Choroid plexus epithelial cell (primary cell): ENCODE measurements around the gene NPB.

ENCODE experiments used
- DNase-seq: peaks from one replicate; pipeline ENCODE4 v3.0.0-alpha.2; 2010; ENCODE audit warnings: low read depth
- H3K4me3 ChIP-seq: 2 replicates; pipeline ENCODE4 v1.5.1; 2011; ENCODE audit warnings: low read depth, mild to moderate bottlenecking, control low read depth, low read length, moderate library complexity
- TF ChIP-seq, protein P1 (sequence below): conservative IDR thresholded peaks from 2 replicates; pipeline ENCODE4 v1.5.1; 2011; ENCODE audit warnings: low read depth, mild to moderate bottlenecking, control low read depth, inconsistent platforms, low read length, moderate library complexity

Gene NPB

GRCh38 chr17:81942167-81942553 lies 40.1 kb downstream of the NPB start:
- no peak overlapping the region for H3K4me3 ChIP-seq
- no peak for DNase-seq
- TF ChIP-seq, protein P1, sequence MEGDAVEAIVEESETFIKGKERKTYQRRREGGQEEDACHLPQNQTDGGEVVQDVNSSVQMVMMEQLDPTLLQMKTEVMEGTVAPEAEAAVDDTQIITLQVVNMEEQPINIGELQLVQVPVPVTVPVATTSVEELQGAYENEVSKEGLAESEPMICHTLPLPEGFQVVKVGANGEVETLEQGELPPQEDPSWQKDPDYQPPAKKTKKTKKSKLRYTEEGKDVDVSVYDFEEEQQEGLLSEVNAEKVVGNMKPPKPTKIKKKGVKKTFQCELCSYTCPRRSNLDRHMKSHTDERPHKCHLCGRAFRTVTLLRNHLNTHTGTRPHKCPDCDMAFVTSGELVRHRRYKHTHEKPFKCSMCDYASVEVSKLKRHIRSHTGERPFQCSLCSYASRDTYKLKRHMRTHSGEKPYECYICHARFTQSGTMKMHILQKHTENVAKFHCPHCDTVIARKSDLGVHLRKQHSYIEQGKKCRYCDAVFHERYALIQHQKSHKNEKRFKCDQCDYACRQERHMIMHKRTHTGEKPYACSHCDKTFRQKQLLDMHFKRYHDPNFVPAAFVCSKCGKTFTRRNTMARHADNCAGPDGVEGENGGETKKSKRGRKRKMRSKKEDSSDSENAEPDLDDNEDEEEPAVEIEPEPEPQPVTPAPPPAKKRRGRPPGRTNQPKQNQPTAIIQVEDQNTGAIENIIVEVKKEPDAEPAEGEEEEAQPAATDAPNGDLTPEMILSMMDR, result no peak

GRCh38 chr17:81944858-81945257 lies 42.8 kb downstream of the NPB start:
- no peak overlapping the region for H3K4me3 ChIP-seq
- DNase-seq, result no peak
- TF ChIP-seq, protein P1, result no peak

GRCh38 chr17:81947189-81947588 lies 45.2 kb downstream of the NPB start, which contains the start of gene MYADML2:
MYADML2 (minus strand) TSS chr17:81947233; CDS start chr17:81941741, 5,492 bp downstream.
- TF ChIP-seq, protein P1, result no peak
- no peak for DNase-seq
- no peak within 1 kb of the TSS for H3K4me3 ChIP-seq

- DNase-seq, result no peak
- TF ChIP-seq, protein P1, result no peak
- no peak overlapping the region for H3K4me3 ChIP-seq
Measured at GRCh38 chr17:81948635-81949378, 46.8 kb downstream of the NPB start.

DNA sequence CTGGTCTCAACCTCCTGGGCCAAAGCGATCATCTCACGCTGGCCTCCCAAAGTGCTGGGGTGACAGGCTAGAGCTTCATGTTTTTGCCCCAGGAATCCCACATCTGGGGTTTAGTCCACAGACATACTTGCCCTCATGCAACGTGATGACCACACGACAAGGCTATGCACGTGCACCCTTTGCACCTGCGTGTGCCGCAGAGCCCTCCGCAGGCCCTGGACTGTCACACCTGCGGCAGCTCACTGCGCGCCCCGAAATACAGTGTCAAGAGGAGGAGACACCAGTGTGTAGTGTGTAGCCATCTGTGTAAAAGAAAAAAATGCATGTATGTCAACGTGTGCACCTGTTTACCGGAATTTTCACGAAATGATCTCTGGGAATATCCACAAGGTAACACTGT lies 48.5 kb downstream of the NPB start:
- no peak overlapping the region for H3K4me3 ChIP-seq
- TF ChIP-seq, protein P1, result no peak
- DNase-seq, result no peak

GRCh38 chr17:81951785-81952684 lies 50.0 kb downstream of the NPB start:
- H3K4me3 ChIP-seq, result no peak overlapping the region
- TF ChIP-seq, protein P1, result no peak
- DNase-seq, result no peak
